Measurements from ENCODE around the gene VSIG2.

VSIG2 gene

DNA sequence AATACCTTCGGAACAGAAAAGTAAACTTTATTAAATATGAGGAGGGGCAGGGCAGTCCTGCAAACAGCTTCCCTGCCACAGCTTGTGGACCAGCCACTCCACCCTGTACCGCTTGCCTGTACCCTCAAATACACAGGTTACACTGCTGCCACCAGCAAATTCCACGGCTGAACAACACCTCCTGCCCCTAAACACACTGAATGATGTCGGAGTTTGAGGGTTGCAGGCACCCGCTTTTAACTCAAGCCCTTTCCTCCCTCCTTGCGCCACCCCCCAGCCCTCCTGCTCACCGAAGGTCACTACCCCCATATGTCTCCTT, 4.0 kb downstream of the VSIG2 start:
- Histone ChIP-seq H3K4me1 (ENCODE audit: control insufficient read depth, insufficient read depth, low read length) (peaks cover 11% of the 10 kb centered on the region), H3K36me3 (ENCODE audit: control insufficient read depth, insufficient read depth, low read length) (no peaks in the 10 kb centered on the region), H3K27ac (ENCODE audit: insufficient read depth, low read depth, low read length, poor library complexity, severe bottlenecking) (no peak overlapping the region), H3K9me3 (ENCODE audit: control insufficient read depth, low read length) (no peaks in the 10 kb centered on the region), H3K4me3 (ENCODE audit: insufficient read depth, low read depth, low read length) (no peak overlapping the region), H3K27me3 (ENCODE audit: control insufficient read depth, insufficient read depth, low read length, poor library complexity, severe bottlenecking) (peaks cover 95% of the 10 kb centered on the region)
- WGBS, 2 experiments: 89 to 91% methylated on average over 7 of the region's 7 CpGs

GRCh38 chr11:124747406-124748099, 4.5 kb downstream of the VSIG2 start:
- peaks cover 100% of the 10 kb centered on the region for H3K27me3 ChIP-seq (ENCODE audit: control insufficient read depth, insufficient read depth, low read length, poor library complexity, severe bottlenecking)
- no peaks in the 10 kb centered on the region for H3K9me3 ChIP-seq (ENCODE audit: control insufficient read depth, low read length)
- no peak overlapping the region for H3K27ac ChIP-seq (ENCODE audit: insufficient read depth, low read depth, low read length, poor library complexity, severe bottlenecking)
- H3K36me3 ChIP-seq (ENCODE audit: control insufficient read depth, insufficient read depth, low read length): no peaks in the 10 kb centered on the region
- 52 to 62% methylated on average over 14 of the region's 14 CpGs for WGBS, 2 experiments
- no peak overlapping the region for H3K4me3 ChIP-seq (ENCODE audit: insufficient read depth, low read depth, low read length)
- peaks cover 9% of the 10 kb centered on the region for H3K4me1 ChIP-seq (ENCODE audit: control insufficient read depth, insufficient read depth, low read length)

DNA sequence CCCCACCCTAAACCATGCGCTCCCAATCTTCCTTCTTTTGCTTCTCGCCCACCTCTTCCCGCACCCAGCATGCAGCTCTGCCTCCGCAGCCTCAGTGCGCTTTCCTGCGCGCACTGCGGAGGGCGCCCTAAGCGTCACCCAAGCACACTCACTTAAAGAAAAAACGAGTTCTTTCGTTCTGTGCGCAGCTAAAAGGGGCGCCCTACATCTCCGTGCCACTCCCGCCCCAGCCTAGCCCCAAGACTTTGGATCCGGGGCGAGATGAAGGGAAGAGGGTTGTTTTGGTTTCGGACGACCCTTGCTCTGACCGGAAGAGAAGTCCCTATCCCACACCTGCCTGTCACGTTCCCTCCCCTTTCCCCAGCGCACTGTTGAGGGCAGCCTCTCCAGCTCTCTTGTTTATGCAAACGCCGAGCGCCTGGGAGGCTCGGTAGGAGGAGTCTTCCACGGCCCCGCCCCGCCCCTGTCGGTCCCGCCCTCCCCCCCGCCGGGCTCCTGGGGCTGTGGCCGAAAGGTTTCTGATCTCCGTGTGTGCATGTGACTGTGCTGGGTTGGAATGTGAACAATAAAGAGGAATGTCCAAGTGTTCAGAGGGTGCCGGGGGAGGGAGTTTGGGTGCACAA, 5.3 kb downstream of the VSIG2 start:
- 2% methylated on average over 37 of the region's 37 CpGs for WGBS, 2 experiments

GRCh38 chr11:124745835-124746620, 6.0 kb downstream of the VSIG2 start:
- no peaks in the 10 kb centered on the region for H3K36me3 ChIP-seq (ENCODE audit: control insufficient read depth, insufficient read depth, low read length)
- H3K27ac ChIP-seq (ENCODE audit: insufficient read depth, low read depth, low read length, poor library complexity, severe bottlenecking): no peak overlapping the region
- H3K9me3 ChIP-seq (ENCODE audit: control insufficient read depth, low read length): no peaks in the 10 kb centered on the region
- peak overlapping the region; percentile 23 for H3K4me3 ChIP-seq (ENCODE audit: insufficient read depth, low read depth, low read length)
- peaks cover 8% of the 10 kb centered on the region for H3K4me1 ChIP-seq (ENCODE audit: control insufficient read depth, insufficient read depth, low read length)
- 1% methylated on average over 41 of the region's 41 CpGs for WGBS, 2 experiments
- H3K27me3 ChIP-seq (ENCODE audit: control insufficient read depth, insufficient read depth, low read length, poor library complexity, severe bottlenecking): peaks cover 100% of the 10 kb centered on the region

More for the DNA sequence above, 5.3 kb downstream of the VSIG2 start:
- H3K9me3 ChIP-seq (ENCODE audit: control insufficient read depth, low read length): no peaks in the 10 kb centered on the region
- no peak overlapping the region for H3K27ac ChIP-seq (ENCODE audit: insufficient read depth, low read depth, low read length, poor library complexity, severe bottlenecking)
- H3K4me1 ChIP-seq (ENCODE audit: control insufficient read depth, insufficient read depth, low read length): peaks cover 8% of the 10 kb centered on the region
- peak overlapping the region; percentile 23 for H3K4me3 ChIP-seq (ENCODE audit: insufficient read depth, low read depth, low read length)
- no peaks in the 10 kb centered on the region for H3K36me3 ChIP-seq (ENCODE audit: control insufficient read depth, insufficient read depth, low read length)
- H3K27me3 ChIP-seq (ENCODE audit: control insufficient read depth, insufficient read depth, low read length, poor library complexity, severe bottlenecking): peaks cover 100% of the 10 kb centered on the region

DNA sequence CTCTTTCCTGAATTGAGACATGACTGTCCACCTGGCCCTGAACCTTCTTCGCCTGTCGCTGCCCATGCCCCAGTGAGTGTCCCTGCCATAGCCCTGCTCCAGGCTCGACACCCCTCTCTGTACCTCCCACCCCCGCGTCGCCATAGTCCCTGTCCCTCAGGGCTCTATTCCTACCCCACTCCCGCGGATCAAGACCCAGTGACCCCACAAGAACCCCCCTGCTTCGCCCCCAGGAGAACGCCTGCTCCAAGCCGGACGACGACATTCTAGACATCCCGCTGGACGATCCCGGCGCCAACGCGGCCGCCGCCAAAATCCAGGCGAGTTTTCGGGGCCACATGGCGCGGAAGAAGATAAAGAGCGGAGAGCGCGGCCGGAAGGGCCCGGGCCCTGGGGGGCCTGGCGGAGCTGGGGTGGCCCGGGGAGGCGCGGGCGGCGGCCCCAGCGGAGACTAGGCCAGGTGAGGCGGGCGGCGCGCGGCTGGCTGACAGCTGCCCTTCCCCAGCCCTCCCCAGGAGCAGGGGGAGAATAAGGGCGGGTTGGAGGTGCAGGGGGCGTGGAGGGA, 6.7 kb downstream of the VSIG2 start:
- H3K4me1 ChIP-seq (ENCODE audit: control insufficient read depth, insufficient read depth, low read length): peaks cover 8% of the 10 kb centered on the region
- peak overlapping the region; percentile 23 for H3K4me3 ChIP-seq (ENCODE audit: insufficient read depth, low read depth, low read length)
- no peaks in the 10 kb centered on the region for H3K36me3 ChIP-seq (ENCODE audit: control insufficient read depth, insufficient read depth, low read length)
- H3K9me3 ChIP-seq (ENCODE audit: control insufficient read depth, low read length): no peaks in the 10 kb centered on the region
- 1 to 2% methylated on average over 44 of the region's 44 CpGs for WGBS, 2 experiments
- peaks cover 100% of the 10 kb centered on the region for H3K27me3 ChIP-seq (ENCODE audit: control insufficient read depth, insufficient read depth, low read length, poor library complexity, severe bottlenecking)
- no peak overlapping the region for H3K27ac ChIP-seq (ENCODE audit: insufficient read depth, low read depth, low read length, poor library complexity, severe bottlenecking)

DNA sequence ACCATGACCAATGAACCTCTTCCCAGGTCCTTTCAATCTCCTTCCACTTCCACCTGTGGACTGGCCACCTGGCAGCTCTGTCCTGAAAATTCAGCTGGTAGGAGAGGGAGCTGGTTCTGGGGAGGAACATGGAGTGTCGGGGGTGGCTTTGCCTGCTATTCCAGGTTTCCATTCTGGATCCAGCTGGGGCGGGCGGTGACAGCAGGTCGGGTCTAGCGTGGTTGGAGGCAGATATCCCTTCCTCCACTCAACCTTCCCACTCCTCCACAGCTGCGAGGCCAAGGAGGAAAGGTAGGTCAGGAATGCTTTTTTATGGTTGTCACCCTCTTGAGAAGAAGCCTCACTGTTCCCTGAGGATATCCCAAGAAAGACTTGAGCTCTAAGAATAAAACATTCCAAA, 9.0 kb downstream of the VSIG2 start:
- H3K4me1 ChIP-seq (ENCODE audit: control insufficient read depth, insufficient read depth, low read length): peaks cover 19% of the 10 kb centered on the region
- WGBS, 2 experiments: 58 to 69% methylated on average over 6 of the region's 6 CpGs
- H3K36me3 ChIP-seq (ENCODE audit: control insufficient read depth, insufficient read depth, low read length): no peaks in the 10 kb centered on the region
- no peak overlapping the region for H3K4me3 ChIP-seq (ENCODE audit: insufficient read depth, low read depth, low read length)
- no peaks in the 10 kb centered on the region for H3K9me3 ChIP-seq (ENCODE audit: control insufficient read depth, low read length)
- H3K27me3 ChIP-seq (ENCODE audit: control insufficient read depth, insufficient read depth, low read length, poor library complexity, severe bottlenecking): peaks cover 98% of the 10 kb centered on the region
- H3K27ac ChIP-seq (ENCODE audit: insufficient read depth, low read depth, low read length, poor library complexity, severe bottlenecking): no peak overlapping the region

GRCh38 chr11:124742555-124742954, 9.5 kb downstream of the VSIG2 start:
- H3K4me3 ChIP-seq (ENCODE audit: insufficient read depth, low read depth, low read length): no peak overlapping the region
- peaks cover 98% of the 10 kb centered on the region for H3K27me3 ChIP-seq (ENCODE audit: control insufficient read depth, insufficient read depth, low read length, poor library complexity, severe bottlenecking)
- no peaks in the 10 kb centered on the region for H3K36me3 ChIP-seq (ENCODE audit: control insufficient read depth, insufficient read depth, low read length)
- peaks cover 24% of the 10 kb centered on the region for H3K4me1 ChIP-seq (ENCODE audit: control insufficient read depth, insufficient read depth, low read length)
- H3K27ac ChIP-seq (ENCODE audit: insufficient read depth, low read depth, low read length, poor library complexity, severe bottlenecking): no peak overlapping the region
- no peaks in the 10 kb centered on the region for H3K9me3 ChIP-seq (ENCODE audit: control insufficient read depth, low read length)
- 84 to 95% methylated on average over 2 of the region's 2 CpGs for WGBS, 2 experiments

DNA sequence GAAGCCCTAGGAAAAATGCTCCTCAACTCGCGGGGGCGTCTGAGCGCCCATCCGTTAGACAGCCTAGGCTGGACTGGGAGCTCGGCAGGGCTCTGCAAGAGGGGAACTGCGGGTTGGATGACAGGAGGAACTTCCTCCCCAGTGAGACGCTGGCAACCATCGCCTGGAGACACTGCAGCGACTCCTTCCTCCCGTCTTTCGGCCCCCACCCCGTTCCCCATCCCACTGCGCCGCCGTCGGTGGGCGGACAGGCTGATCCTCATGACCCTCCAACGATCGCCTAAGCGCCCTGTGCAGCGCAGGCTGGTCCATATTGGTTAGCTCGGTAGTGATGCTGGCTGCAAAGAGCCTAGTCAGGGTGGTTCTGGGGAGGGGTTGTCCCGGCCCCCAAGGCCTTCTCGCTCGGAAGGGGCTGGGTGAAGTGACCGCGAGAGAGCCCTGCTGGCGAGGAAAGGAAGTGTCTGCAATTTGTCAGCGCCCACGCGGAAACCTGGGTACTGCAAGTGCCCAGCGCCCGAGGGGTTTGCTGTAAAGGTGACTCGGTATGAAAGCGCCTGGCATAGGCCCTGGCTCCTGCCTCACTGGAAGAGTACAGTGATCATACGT, 11.7 kb downstream of the VSIG2 start:
- no peaks in the 10 kb centered on the region for H3K9me3 ChIP-seq (ENCODE audit: control insufficient read depth, low read length)
- H3K36me3 ChIP-seq (ENCODE audit: control insufficient read depth, insufficient read depth, low read length): no peaks in the 10 kb centered on the region
- peaks cover 87% of the 10 kb centered on the region for H3K27me3 ChIP-seq (ENCODE audit: control insufficient read depth, insufficient read depth, low read length, poor library complexity, severe bottlenecking)
- H3K4me3 ChIP-seq (ENCODE audit: insufficient read depth, low read depth, low read length): peak overlapping the region; percentile 53
- H3K4me1 ChIP-seq (ENCODE audit: control insufficient read depth, insufficient read depth, low read length): peaks cover 27% of the 10 kb centered on the region
- no peak overlapping the region for H3K27ac ChIP-seq (ENCODE audit: insufficient read depth, low read depth, low read length, poor library complexity, severe bottlenecking)
- 6 to 7% methylated on average over 37 of the region's 37 CpGs for WGBS, 2 experiments

- peak within 1 kb of the TSS; percentile 53 for H3K4me3 ChIP-seq (ENCODE audit: insufficient read depth, low read depth, low read length)
- H3K4me1 ChIP-seq (ENCODE audit: control insufficient read depth, insufficient read depth, low read length): peaks cover 22% of the 10 kb centered on the region
- H3K36me3 ChIP-seq (ENCODE audit: control insufficient read depth, insufficient read depth, low read length): no peaks in the 10 kb centered on the region
- WGBS, 2 experiments: 1 to 2% methylated on average over 59 of the region's 59 CpGs
- H3K27ac ChIP-seq (ENCODE audit: insufficient read depth, low read depth, low read length, poor library complexity, severe bottlenecking): no peak within 1 kb of the TSS
- H3K27me3 ChIP-seq (ENCODE audit: control insufficient read depth, insufficient read depth, low read length, poor library complexity, severe bottlenecking): peaks cover 80% of the 10 kb centered on the region
- no peaks in the 10 kb centered on the region for H3K9me3 ChIP-seq (ENCODE audit: control insufficient read depth, low read length)
Measured at GRCh38 chr11:124739479-124740276, 12.4 kb downstream of the VSIG2 start, which contains the start of gene NRGN. NRGN (plus strand) TSS chr11:124739942; CDS start chr11:124740085, 143 bp downstream.

Measured in ectodermal cell (in vitro differentiated cells).